H1 (cell line): ENCODE results near the gene EPS8L1. TPM values are rescaled to one million over a fixed set of nuclear protein-coding genes. Genes with fewer than 3 reads are reported as not detected.

Source experiments
- CTCF ChIA-PET: fragments of 300-600 bp; sonication (Branson Sonifier 250); formaldehyde crosslinking; loops from one replicate; lab custom pipeline; 2021; ENCODE audit not compliant: partially characterized antibody; lab: Charles Lee
- POLR2A ChIA-PET: fragments of 300-600 bp; sonication (Branson Sonifier 250); formaldehyde crosslinking; loops from one replicate; lab custom pipeline; 2021; ENCODE audit warnings: inconsistent platforms; ENCODE audit not compliant: partially characterized antibody; lab: Charles Lee
- DNase-seq, 2 experiments: peaks; one replicate each; pipeline versions ENCODE4 v3.0.0 to v3.0.0-alpha.2; 2010 to 2022; ENCODE audit warnings: low spot score in 2 of 2, low read depth in 1 of 2, mixed read lengths in 1 of 2
- FAIRE-seq: peaks from 2 replicates; lab custom pipeline; 2011; peaks lifted over from hg19 to GRCh38; lab: Jason Lieb, UNC
- H2AFZ ChIP-seq: 2 replicates; pipeline ENCODE4 v1.8.1; 2012; ENCODE audit warnings: low read length, inconsistent platforms
- H2AK5ac ChIP-seq: 2 replicates; pipeline ENCODE4 v1.6.1; 2013; ENCODE audit warnings: low read depth, low read length
- H2BK120ac ChIP-seq: replicated peaks from 2 replicates; pipeline ENCODE3; 2013; ENCODE audit warnings: low read depth, low read length, inconsistent platforms
- H2BK12ac ChIP-seq: 2 replicates; pipeline ENCODE4 v1.6.1; 2013; ENCODE audit warnings: low read depth, low read length
- H2BK15ac ChIP-seq: 2 replicates; pipeline ENCODE4 v1.6.1; 2013; ENCODE audit warnings: low read length
- H2BK20ac ChIP-seq: 2 replicates; pipeline ENCODE4 v1.6.1; 2013; ENCODE audit warnings: low read length
- H2BK5ac ChIP-seq: 2 replicates; pipeline ENCODE4 v1.6.1; 2013; ENCODE audit warnings: low read depth, low read length
- H3K14ac ChIP-seq: 2 replicates; pipeline ENCODE4 v1.6.1; 2013; ENCODE audit warnings: inconsistent platforms; ENCODE audit not compliant: insufficient read length
- H3K18ac ChIP-seq: 2 replicates; pipeline ENCODE4 v1.6.1; 2013; ENCODE audit warnings: low read length; ENCODE audit errors: extremely low read depth
- H3K23ac ChIP-seq: 2 replicates; pipeline ENCODE4 v1.6.1; 2013; ENCODE audit warnings: inconsistent platforms; ENCODE audit not compliant: insufficient read length
- H3K23me2 ChIP-seq: 2 replicates; pipeline ENCODE4 v1.6.1; 2013; ENCODE audit warnings: low read depth, low read length
- H3K27ac ChIP-seq: 2 replicates; pipeline ENCODE4 v1.6.1; 2011; ENCODE audit warnings: low read depth, low read length, inconsistent platforms
- H3K27me3 ChIP-seq, 4 experiments: replicated peaks in 1 of 4; 1 replicate in 1 of 4; 2 replicates in 3 of 4; pipeline versions ENCODE4 v1.6.1 to v1.8.1; 2011 to 2013; ENCODE audit warnings: low read length in 3 of 4, mild to moderate bottlenecking in 3 of 4, inconsistent platforms in 2 of 4, mixed read lengths in 2 of 4, moderate library complexity in 1 of 4; ENCODE audit not compliant: control insufficient read depth in 3 of 4, insufficient read depth in 3 of 4; ENCODE audit errors: extremely low read depth in 1 of 4
- H3K36me3 ChIP-seq, 4 experiments: 2 replicates each; pipeline versions ENCODE4 v1.6.1 to v1.8.1; 2011 to 2013; ENCODE audit warnings: mild to moderate bottlenecking in 4 of 4, low read length in 3 of 4, moderate library complexity in 2 of 4, control low read depth in 1 of 4, inconsistent platforms in 1 of 4; ENCODE audit not compliant: insufficient read depth in 4 of 4, control insufficient read depth in 2 of 4
- H3K4ac ChIP-seq: replicated peaks from 2 replicates; pipeline ENCODE3; 2013; ENCODE audit warnings: low read length, low read depth, mixed read lengths, inconsistent platforms; ENCODE audit not compliant: insufficient read length
- H3K4me1 ChIP-seq, 4 experiments: replicated peaks in 1 of 4; 1 replicate in 1 of 4; 2 replicates in 3 of 4; pipeline versions ENCODE4 v1.6.1 to v1.8.1; 2011 to 2013; ENCODE audit warnings: low read length in 3 of 4, inconsistent platforms in 2 of 4, mixed read lengths in 1 of 4; ENCODE audit not compliant: insufficient read depth in 4 of 4, control insufficient read depth in 3 of 4
- H3K4me2 ChIP-seq, 2 experiments: 2 replicates each; pipeline versions ENCODE4 v1.6.1 to v1.8.1; 2011 to 2013; ENCODE audit warnings: low read depth in 2 of 2, low read length in 2 of 2, control low read depth in 1 of 2, inconsistent platforms in 1 of 2, mild to moderate bottlenecking in 1 of 2; ENCODE audit not compliant: insufficient read depth in 1 of 2
- H3K4me3 ChIP-seq, 4 experiments: fragments of 200-600, 300-600 bp in 1 of 4; sonication (generic), shearing (Covaris generic), sonication (Bioruptor Twin) in 1 of 4; 2 replicates each; pipeline versions ENCODE4 v1.5.1 to v1.8.1; 2011 to 2016; ENCODE audit warnings: low read length in 4 of 4, low read depth in 3 of 4, control low read depth in 2 of 4, inconsistent platforms in 2 of 4, mild to moderate bottlenecking in 2 of 4, mixed read lengths in 1 of 4, moderate library complexity in 1 of 4; ENCODE audit not compliant: insufficient read depth in 2 of 4; ENCODE audit errors: extremely low read depth in 1 of 4
- H3K56ac ChIP-seq: replicated peaks from 2 replicates; pipeline ENCODE3; 2013; ENCODE audit warnings: low read depth, mild to moderate bottlenecking, mixed read lengths, low read length, inconsistent platforms; ENCODE audit not compliant: insufficient read length
- H3K79me1 ChIP-seq: 2 replicates; pipeline ENCODE4 v1.6.1; 2013; ENCODE audit warnings: low read depth, low read length, control low read depth
- H3K79me2 ChIP-seq, 2 experiments: 2 replicates each; pipeline versions ENCODE4 v1.6.1 to v1.8.1; 2012 to 2013; ENCODE audit warnings: low read length in 2 of 2, mild to moderate bottlenecking in 2 of 2, inconsistent platforms in 1 of 2; ENCODE audit not compliant: insufficient read depth in 2 of 2, control insufficient read depth in 1 of 2
- H3K9ac ChIP-seq, 4 experiments: replicated peaks in 1 of 4; 1 replicate in 1 of 4; 2 replicates in 3 of 4; pipeline versions ENCODE4 v1.6.1 to v1.8.1; 2011 to 2013; ENCODE audit warnings: low read depth in 3 of 4, low read length in 3 of 4, control low read depth in 2 of 4, mild to moderate bottlenecking in 2 of 4, moderate library complexity in 2 of 4, inconsistent platforms in 1 of 4; ENCODE audit errors: extremely low read depth in 1 of 4
- H3K9me3 ChIP-seq, 2 experiments: 2 replicates each; pipeline versions ENCODE4 v1.6.1 to v1.8.1; 2012 to 2013; ENCODE audit warnings: mild to moderate bottlenecking in 2 of 2, moderate library complexity in 2 of 2, control low read depth in 1 of 2, inconsistent platforms in 1 of 2, low read depth in 1 of 2, low read length in 1 of 2, mixed read lengths in 1 of 2; ENCODE audit not compliant: insufficient read depth in 2 of 2
- H4K20me1 ChIP-seq, 2 experiments: replicated peaks in 1 of 2; 2 replicates each; pipeline versions ENCODE3 to v1.8.1; 2011 to 2013; ENCODE audit warnings: inconsistent platforms in 2 of 2, low read length in 2 of 2, mild to moderate bottlenecking in 1 of 2; ENCODE audit not compliant: insufficient read depth in 2 of 2, control insufficient read depth in 1 of 2
- H4K5ac ChIP-seq: 2 replicates; pipeline ENCODE4 v1.6.1; 2013; ENCODE audit warnings: low read length, low read depth, mixed read lengths, inconsistent platforms; ENCODE audit not compliant: insufficient read length
- H4K8ac ChIP-seq: 2 replicates; pipeline ENCODE4 v1.8.0; 2013; ENCODE audit warnings: mild to moderate bottlenecking, moderate library complexity, low read length, inconsistent platforms; ENCODE audit not compliant: insufficient read depth; ENCODE audit errors: extremely low read depth
- H4K91ac ChIP-seq: replicated peaks from 2 replicates; pipeline ENCODE3; 2013; ENCODE audit warnings: low read length, mixed read lengths, inconsistent platforms; ENCODE audit not compliant: insufficient read length
- CEBPB ChIP-seq: IDR thresholded peaks from 2 replicates; pipeline ENCODE4 v1.6.1; 2012; ENCODE audit warnings: low read depth, low read length
- CHD2 ChIP-seq: IDR thresholded peaks from 2 replicates; pipeline ENCODE4 v1.6.1; 2012; ENCODE audit warnings: low read length, improper control_type of control experiment
- CTCF ChIP-seq, 3 experiments: IDR thresholded peaks; 1 replicate in 2 of 3; 2 replicates in 1 of 3; pipeline versions ENCODE4 v1.5.1 to v1.6.1; 2011; ENCODE audit warnings: low read length in 3 of 3, mild to moderate bottlenecking in 3 of 3, inconsistent platforms in 2 of 3, low read depth in 1 of 3, moderate library complexity in 1 of 3; ENCODE audit not compliant: insufficient read depth in 1 of 3; ENCODE audit errors: control extremely low read depth in 1 of 3
- E2F6 ChIP-seq: IDR thresholded peaks from 2 replicates; pipeline ENCODE4 v1.6.1; 2012; ENCODE audit warnings: inconsistent platforms
- GTF2F1 ChIP-seq: IDR thresholded peaks from 2 replicates; pipeline ENCODE4 v1.6.1; 2012; ENCODE audit warnings: low read depth, low read length, improper control_type of control experiment, borderline replicate concordance
- MAX ChIP-seq: IDR thresholded peaks from 2 replicates; pipeline ENCODE4 v1.6.1; 2012; ENCODE audit warnings: inconsistent platforms
- NRF1 ChIP-seq: IDR thresholded peaks from 2 replicates; pipeline ENCODE4 v1.6.1; 2011; ENCODE audit warnings: mild to moderate bottlenecking, low read depth, low read length, improper control_type of control experiment
- SIN3A ChIP-seq, 2 experiments: IDR thresholded peaks in 1 of 2; conservative IDR thresholded peaks in 1 of 2; 2 replicates each; pipeline ENCODE4 v1.6.1; 2011 to 2012; ENCODE audit warnings: low read length in 2 of 2, improper control_type of control experiment in 1 of 2, low read depth in 1 of 2, mild to moderate bottlenecking in 1 of 2
- WGBS, 2 experiments: shearing (Covaris generic) in 1 of 2; methylation state at CpG; one replicate each; pipeline versions ENCODE4 v1.1.6 to v1.1.7; 2013 to 2015; ENCODE audit warnings: low lambda C conversion rate in 2 of 2, mixed read lengths in 2 of 2, inconsistent platforms in 1 of 2, low coverage in 1 of 2, missing lambda C conversion rate in 1 of 2; ENCODE audit not compliant: insufficient replicate concordance in 2 of 2, insufficient coverage in 1 of 2, insufficient read length in 1 of 2; ENCODE audit errors: extremely low coverage in 1 of 2, missing lambda C conversion rate in 1 of 2; 5-methylcytosine and 5-hydroxymethylcytosine counted together
- polyA plus RNA-seq, 7 experiments: library from polyadenylated mRNA; depleted of rRNA in 3 of 7; stranded (reverse) in 5 of 7; unstranded in 2 of 7; fragments of >200 nt in 5 of 7; fragments of 200-250 nt in 2 of 7; gene quantifications; 1 replicate in 5 of 7; 2 replicates in 1 of 7; 4 replicates in 1 of 7; pipeline versions ENCODE4 v1.2.1 to v1.2.3, GENCODE V29; 2011 to 2013; ENCODE audit warnings: missing spikeins in 2 of 7, mixed read lengths in 2 of 7
- total RNA-seq: library from RNA; stranded (reverse); fragmentation: NEBNext Ultra II Directional; extraction: Animal tissue kit (Norgen Biotek cat#: 25700); gene quantifications from 2 replicates; pipeline ENCODE4 v1.2.1, GENCODE V29; 2021

Gene EPS8L1
- total and polyA plus RNA-seq, 2 of the 8 experiments (the other 6 are each of a cell fraction or from before 2014, with no cell fraction given) = 19.8 to 30.2 TPM

- Histone ChIP-seq H3K79me2 (no peaks in the 10 kb centered on the region), H2BK20ac (no peak overlapping the region), H3K56ac (no peak overlapping the region), H3K9me3 (peaks cover 2 to 4% of the 10 kb centered on the region in 2 experiments; a peak in 2 of 4 replicates), H4K5ac (no peak overlapping the region), H3K18ac (no peak overlapping the region), H3K23me2 (no peaks in the 10 kb centered on the region), H3K4me2 (no peak overlapping the region), H3K4me1 (peaks cover 0 to 4% (median 1%) of the 10 kb centered on the region in 4 experiments; a peak in 4 of 7 replicates), H3K4ac (no peak overlapping the region), H3K9ac (no peak overlapping the region), H2BK120ac (no peak overlapping the region), H3K27me3 (0 out of 7 replicates have a peak, but pooled peaks cover 0 to 3% (median 0%) of the 10 kb centered on the region in 4 experiments), H3K79me1 (peaks cover 3% of the 10 kb centered on the region; the same call in 1 of the 2 replicates), H3K36me3 (peaks cover 0 to 2% (median 0%) of the 10 kb centered on the region in 4 experiments; a peak in 1 of 8 replicates), H3K27ac (no peak overlapping the region), H2BK12ac (no peak overlapping the region), H3K4me3 (no peak overlapping the region), H2AK5ac (no peak overlapping the region), H4K8ac (no peak overlapping the region), H4K20me1 (peaks cover 15 to 23% of the 10 kb centered on the region in 2 experiments), H2BK15ac (no peak overlapping the region), H2BK5ac (no peak overlapping the region), H3K23ac (no peak overlapping the region), H4K91ac (no peak overlapping the region), H2AFZ (no peak overlapping the region), H3K14ac (no peak overlapping the region)
- ChIA-PET POLR2A (interaction anchor here (0.9 kb wide), 1 partner anchor 16 kb away, joined by 3 read pairs; the partner anchor contains the start of gene PPP1R12C), CTCF (interaction anchor here (0.6 to 3.0 kb wide), 4 partner anchors 12 to 1152 kb away, joined by 3 to 16 read pairs (median 4); partner anchors contain the start of gene DNAAF3)
- FAIRE-seq = no peak
- 76% methylated on average over 10 of the region's 10 CpGs; no CpG with 5 or more reads in 1 of the 2 experiments for WGBS, 2 experiments
- no peak for DNase-seq
- no peak for TF ChIP-seq GTF2F1
- TF ChIP-seq NRF1 = no peak
- TF ChIP-seq CTCF (IDR thresholded peaks at IDR 0.05; ENCODE audit: control extremely low read depth in 1 of 3, insufficient read depth in 1 of 3, low read depth in 1 of 3, low read length in 3 of 3) = no peak
- TF ChIP-seq CHD2 = no peak
- TF ChIP-seq SIN3A (conservative IDR thresholded peaks at IDR 0.05 in 1 of 2, IDR thresholded peaks at IDR 0.05 in 1 of 2; ENCODE audit: low read depth in 1 of 2, low read length in 2 of 2) = no peak
- TF ChIP-seq MAX = no peak
- no peak for TF ChIP-seq CEBPB
- no peak for TF ChIP-seq E2F6
Measured at GRCh38 chr19:55101261-55101660, 25.6 kb downstream of the EPS8L1 start.
